Spinal cord (tissue), 10 donors: ENCODE data around the gene CENPI. TPM values are rescaled to one million over a fixed set of nuclear protein-coding genes. Genes with fewer than 3 reads are reported as not detected.
A peak's percentile ranks its signal among the peaks of the same experiment; 100 is the strongest.

ENCODE experiments used
- DNase-seq, 6 donors: peaks; one replicate each; pipeline versions ENCODE4 v3.0.0 to v3.0.0-alpha.2; 2013 to 2015; ENCODE audit warnings: low spot score in 6 of 6, low read depth in 4 of 6
- H3K27ac ChIP-seq: one replicate; pipeline ENCODE4 v1.5.1; 2013; ENCODE audit warnings: low read depth, low read length, control low read depth
- H3K27me3 ChIP-seq: one replicate; pipeline ENCODE4 v1.6.1; 2013; ENCODE audit warnings: low read length; ENCODE audit not compliant: control insufficient read depth, insufficient read depth
- H3K36me3 ChIP-seq: one replicate; pipeline ENCODE4 v1.6.1; 2013; ENCODE audit warnings: low read length; ENCODE audit not compliant: control insufficient read depth, insufficient read depth
- H3K4me1 ChIP-seq: one replicate; pipeline ENCODE4 v1.6.1; 2013; ENCODE audit warnings: low read length; ENCODE audit not compliant: control insufficient read depth, insufficient read depth
- H3K4me3 ChIP-seq: one replicate; pipeline ENCODE4 v1.5.1; 2013; ENCODE audit warnings: low read depth, low read length, control low read depth
- H3K9me3 ChIP-seq: one replicate; pipeline ENCODE4 v1.6.1; 2013; ENCODE audit warnings: low read length; ENCODE audit not compliant: control insufficient read depth, insufficient read depth
- WGBS: methylation state at CpG from one replicate; pipeline ENCODE4 v1.1.5; 2013; ENCODE audit warnings: missing lambda C conversion rate; ENCODE audit not compliant: insufficient coverage; 5-methylcytosine and 5-hydroxymethylcytosine counted together
- polyA plus RNA-seq, 2 donors: library from polyadenylated mRNA; unstranded; fragments of 120-200 nt; gene quantifications; one replicate each; pipeline ENCODE4 v1.2.1, GENCODE V29; 2013; ENCODE audit not compliant: insufficient read length in 2 of 2
- total RNA-seq, 2 donors: library from RNA; depleted of rRNA in 1 of 2; stranded (reverse); fragments of 120-200 nt in 1 of 2; fragments of >200 nt in 1 of 2; gene quantifications; one replicate each; pipeline versions ENCODE4 v1.2.3 to v1.2.4, GENCODE V29; 2013 to 2014
- donor health status: healthy.

Gene CENPI
- total and polyA plus RNA-seq, 4 donors: 4.2 to 13.6 (median 6.9) TPM

DNA sequence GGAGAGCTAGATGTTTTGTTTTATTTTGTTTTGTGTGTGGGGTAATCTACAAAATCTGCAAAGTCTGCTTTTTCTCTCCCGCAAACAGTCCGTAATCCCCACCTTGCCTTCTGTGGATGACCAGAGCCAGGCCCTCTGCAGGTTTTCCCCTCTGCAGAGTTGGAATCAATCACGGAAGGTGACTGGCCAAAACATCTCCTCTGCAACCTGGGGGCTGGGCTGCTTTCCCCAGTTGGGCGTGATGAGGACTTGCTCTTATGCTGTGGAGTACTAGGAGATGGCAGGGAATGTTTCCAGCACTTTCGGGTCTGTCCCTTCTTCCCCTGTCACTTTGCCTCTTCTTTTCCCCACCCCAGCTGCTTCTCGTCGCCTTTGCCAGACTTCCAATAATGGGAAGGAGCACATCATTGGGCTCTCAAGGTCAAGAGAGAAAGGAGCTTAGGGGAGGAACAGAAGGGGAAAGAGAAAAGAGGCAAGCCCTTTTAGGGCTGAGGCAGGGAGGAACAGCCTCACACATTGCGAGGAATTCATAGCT lies 18.2 kb upstream of the CENPI start:
- DNase-seq: peak in 2 of 6 donors; percentile 40 to 61
- Histone ChIP-seq H3K4me3 (peak overlapping the region; percentile 55), H3K36me3 (no peaks in the 10 kb centered on the region), H3K27ac (peak overlapping the region; percentile 50), H3K9me3 (no peaks in the 10 kb centered on the region), H3K27me3 (peaks cover 5% of the 10 kb centered on the region), H3K4me1 (peaks cover 4% of the 10 kb centered on the region)
- 42% methylated on average over 2 of the region's 8 CpGs for WGBS

DNA sequence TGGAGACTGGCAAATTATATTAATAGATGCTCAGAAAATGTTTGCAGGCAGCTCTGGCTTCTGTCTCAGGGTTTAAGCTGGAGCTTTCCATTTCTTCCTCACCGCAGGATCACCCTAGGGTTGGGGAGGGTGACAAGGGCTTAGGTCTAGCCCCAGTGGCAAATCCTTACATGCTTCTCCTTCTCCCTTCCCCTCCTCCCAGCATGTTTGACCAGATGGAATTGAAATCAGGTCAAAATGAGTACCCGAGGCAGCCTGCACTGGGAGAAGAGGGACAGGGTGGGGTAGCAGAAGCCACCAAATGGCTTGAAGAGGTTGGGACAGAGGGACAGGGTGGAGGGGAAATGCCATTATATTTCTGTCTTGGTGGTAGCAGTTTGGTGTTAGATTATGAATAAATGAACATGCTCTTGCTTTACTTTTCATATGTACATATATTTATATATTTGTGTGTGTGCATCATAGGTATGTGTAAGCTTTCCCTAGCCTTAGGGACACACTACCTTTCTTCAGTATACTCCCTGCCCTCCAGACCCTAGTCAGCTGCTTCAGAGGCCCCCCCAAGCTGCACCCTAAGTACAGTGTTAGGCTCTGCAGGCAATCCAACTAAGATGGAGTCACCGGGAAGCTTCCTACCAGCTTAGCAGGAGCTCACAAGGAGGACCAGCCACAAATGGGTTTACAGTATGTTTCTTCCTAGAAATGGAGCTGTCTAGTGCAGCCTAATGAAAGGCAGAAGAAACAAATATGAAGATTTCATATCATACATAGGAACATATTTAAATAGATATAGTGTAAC lies 17.5 kb upstream of the CENPI start:
- Histone ChIP-seq H3K36me3 (no peaks in the 10 kb centered on the region), H3K27ac (peak overlapping the region; percentile 50), H3K27me3 (peaks cover 5% of the 10 kb centered on the region), H3K4me1 (peaks cover 4% of the 10 kb centered on the region), H3K9me3 (no peaks in the 10 kb centered on the region), H3K4me3 (peak overlapping the region; percentile 55)
- peak in 2 of 6 donors; percentile 27 to 66 for DNase-seq
- 38% methylated on average over 2 of the region's 3 CpGs for WGBS

DNA sequence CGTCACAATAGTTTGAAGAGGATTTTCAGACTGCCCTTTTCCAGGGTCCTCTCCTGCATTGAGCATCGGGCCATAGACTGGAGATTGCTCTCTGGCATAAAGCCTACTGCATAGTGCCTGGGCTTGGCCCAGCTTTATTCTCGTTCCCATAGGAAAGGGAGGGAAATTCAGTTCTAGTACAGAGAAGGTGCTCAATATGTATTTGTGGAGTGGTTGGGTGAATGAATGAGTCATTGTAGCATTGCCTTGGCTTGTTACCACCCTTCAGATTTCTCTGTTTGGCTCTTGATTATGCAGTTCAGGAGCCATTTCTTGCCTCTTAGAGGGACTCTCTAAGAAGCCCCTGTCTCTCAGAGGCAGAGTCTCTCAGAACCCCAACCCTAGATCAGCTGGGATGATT lies 16.8 kb upstream of the CENPI start:
- Histone ChIP-seq H3K4me1 (peaks cover 4% of the 10 kb centered on the region), H3K27ac (no peak overlapping the region), H3K4me3 (no peak overlapping the region), H3K27me3 (peaks cover 5% of the 10 kb centered on the region), H3K9me3 (no peaks in the 10 kb centered on the region), H3K36me3 (no peaks in the 10 kb centered on the region)
- WGBS: 20% methylated on average over 2 of the region's 3 CpGs
- DNase-seq: peak in 3 of 6 donors; percentile 3 to 51 (median 27)

DNA sequence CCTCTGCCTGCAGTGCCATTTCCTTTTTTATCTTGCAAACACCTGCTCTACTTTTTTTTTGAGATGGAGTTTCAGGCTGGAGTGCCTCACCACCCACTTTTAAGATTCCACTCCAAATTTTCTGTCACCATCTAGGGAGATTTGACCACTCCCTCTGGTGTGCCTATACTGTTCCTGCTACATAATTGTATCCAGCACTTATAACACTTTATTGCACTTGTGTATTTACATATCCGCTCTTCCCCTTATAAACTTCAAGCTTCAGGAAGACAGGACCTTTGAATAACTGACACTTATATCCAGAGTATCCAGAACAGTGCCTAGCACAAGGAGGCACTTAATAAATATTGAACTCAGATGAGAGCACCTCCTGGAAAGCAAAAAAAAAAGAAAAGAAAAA lies 6.2 kb upstream of the CENPI start:
- H3K9me3 ChIP-seq: no peaks in the 10 kb centered on the region
- H3K27me3 ChIP-seq: peaks cover 2% of the 10 kb centered on the region
- 78% methylated on average over 1 of the region's 1 CpG for WGBS
- no peak for DNase-seq
- H3K27ac ChIP-seq: no peak overlapping the region
- no peak overlapping the region for H3K4me3 ChIP-seq
- no peaks in the 10 kb centered on the region for H3K4me1 ChIP-seq
- H3K36me3 ChIP-seq: no peaks in the 10 kb centered on the region

DNA sequence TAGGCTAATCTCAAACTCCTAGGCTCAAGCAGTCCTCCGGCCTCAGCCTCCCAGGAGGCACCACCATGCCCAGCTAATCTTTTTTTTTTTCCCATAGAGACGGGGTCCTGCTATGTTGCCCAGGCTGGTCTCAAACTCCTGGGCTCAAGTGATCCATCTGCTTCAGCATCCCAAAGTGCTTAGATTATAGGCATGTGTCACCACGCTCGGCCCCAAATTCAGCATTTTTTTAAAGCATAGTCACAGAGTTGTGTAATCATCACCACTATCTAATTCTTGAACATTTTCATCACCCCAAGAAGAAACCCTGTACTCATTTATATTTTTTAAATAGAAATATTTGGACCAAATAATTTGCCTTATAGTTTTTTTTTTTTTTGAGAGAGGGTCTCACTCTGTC lies 10.3 kb downstream of the CENPI start:
- Histone ChIP-seq H3K4me3 (no peak overlapping the region), H3K36me3 (no peaks in the 10 kb centered on the region)
- WGBS: 80% methylated on average over 1 of the region's 4 CpGs

DNA sequence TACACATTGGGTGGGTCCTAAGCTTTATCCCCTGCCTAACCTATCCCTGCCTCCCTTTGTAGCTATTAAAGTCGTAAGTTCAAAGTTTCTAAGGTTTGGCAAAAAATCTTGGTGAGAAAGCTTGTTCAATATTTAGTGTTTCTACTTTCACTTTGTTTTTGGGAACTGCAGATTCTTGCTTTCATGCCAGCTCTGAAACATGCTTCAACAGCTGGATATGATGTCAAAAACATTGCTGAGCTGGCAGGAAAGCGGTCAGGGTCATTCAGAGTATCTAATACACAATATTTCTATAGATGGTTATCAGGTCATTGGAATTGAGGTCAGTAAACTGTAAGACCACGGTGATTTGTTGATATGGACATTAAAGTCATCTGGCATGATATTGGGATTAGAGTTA lies 19.7 kb downstream of the CENPI start:
- H3K27ac ChIP-seq: no peak overlapping the region
- no peaks in the 10 kb centered on the region for H3K4me1 ChIP-seq
- 63% methylated on average over 1 of the region's 3 CpGs for WGBS
- H3K4me3 ChIP-seq: no peak overlapping the region
- H3K36me3 ChIP-seq: no peaks in the 10 kb centered on the region
- no peak for DNase-seq
- H3K27me3 ChIP-seq: peaks cover 3% of the 10 kb centered on the region
- H3K9me3 ChIP-seq: no peaks in the 10 kb centered on the region

More for the DNA sequence above, 10.3 kb downstream of the CENPI start:
- Histone ChIP-seq H3K4me1 (no peaks in the 10 kb centered on the region), H3K9me3 (no peaks in the 10 kb centered on the region), H3K27ac (no peak overlapping the region), H3K27me3 (no peaks in the 10 kb centered on the region)
- no peak for DNase-seq

DNA sequence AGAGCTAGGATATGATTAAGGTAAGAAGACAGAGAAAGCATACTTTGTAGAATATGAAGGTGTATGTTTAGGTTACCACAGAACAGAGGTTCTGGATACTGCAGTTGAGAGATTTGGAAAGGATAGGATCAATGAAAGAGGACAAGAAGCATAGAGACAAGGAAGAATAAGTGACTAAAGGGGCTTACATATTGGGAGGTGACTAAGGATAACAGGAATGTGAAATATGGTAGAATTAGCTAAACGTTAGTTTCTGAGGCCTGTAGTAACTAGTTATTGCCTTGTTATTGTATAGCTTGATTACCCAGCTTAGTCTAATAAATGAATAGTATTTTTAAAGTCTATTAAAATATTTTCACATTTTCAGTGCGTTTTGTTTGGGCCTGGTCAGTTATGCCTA lies 38.2 kb downstream of the CENPI start:
- Histone ChIP-seq H3K4me3 (no peak overlapping the region), H3K4me1 (no peaks in the 10 kb centered on the region), H3K27me3 (no peaks in the 10 kb centered on the region), H3K36me3 (no peaks in the 10 kb centered on the region), H3K9me3 (no peaks in the 10 kb centered on the region), H3K27ac (no peak overlapping the region)
- WGBS: no CpG with 5 or more reads among the region's 2 CpGs
- no peak for DNase-seq

Other genes with a start within 250 kb of the CENPI start
- not detected for gene NOX1, start 223.8 kb upstream of the CENPI start, total RNA-seq
- under 1 TPM; 0.84 to 0.87 TPM for gene NOX1, start 223.8 kb upstream of the CENPI start, polyA plus RNA-seq
- under 1 TPM; 0.10 to 0.28 TPM for gene XKRX, start 169.3 kb upstream of the CENPI start, total RNA-seq
- gene XKRX, start 169.3 kb upstream of the CENPI start, polyA plus RNA-seq: under 1 TPM in 1 of 2 donors, not detected in 1; 0.15 TPM
- not detected for gene ARL13A, start 128.5 kb upstream of the CENPI start, total RNA-seq
- gene ARL13A, start 128.5 kb upstream of the CENPI start, polyA plus RNA-seq: under 1 TPM; 0.24 to 0.39 TPM
- 10 to 100 TPM; 13.3 to 15.0 TPM for gene TRMT2B, start 46.1 kb upstream of the CENPI start, total RNA-seq
- gene TRMT2B, start 46.1 kb upstream of the CENPI start, polyA plus RNA-seq: 10 to 100 TPM in 1 of 2 donors, 1 to 10 TPM in 1; 9.4 to 11.6 TPM
- gene TMEM35A, start 19.3 kb upstream of the CENPI start, total RNA-seq: 10 to 100 TPM; 18.5 to 80.1 TPM
- gene TMEM35A, start 19.3 kb upstream of the CENPI start, polyA plus RNA-seq: 100 to 1,000 TPM; 122 to 132 TPM
- gene DRP2, start 121.6 kb downstream of the CENPI start, total RNA-seq: 1 to 10 TPM; 4.2 to 9.8 TPM
- 10 to 100 TPM in 1 of 2 donors, 1 to 10 TPM in 1; 9.8 to 11.1 TPM for gene DRP2, start 121.6 kb downstream of the CENPI start, polyA plus RNA-seq
- under 1 TPM; 0.20 to 0.72 TPM for gene TAF7L, start 193.1 kb downstream of the CENPI start, total RNA-seq
- gene TAF7L, start 193.1 kb downstream of the CENPI start, polyA plus RNA-seq: under 1 TPM; 0.24 TPM